ENCODE results near the gene ZACN. TPM values are rescaled to one million over a fixed set of nuclear protein-coding genes. Genes with fewer than 3 reads are reported as not detected.
"Not testable (repeated sequence)": the region's sequence is repeated elsewhere in the genome, so short reads cannot be mapped to it uniquely, and the experiment has no call there.

Gene ZACN
- total and polyA plus RNA-seq, 9 donors = 0.04 to 18.9 (median 15.0) TPM

GRCh38 chr17:76040376-76040775 lies 38.6 kb upstream of the ZACN start:
- no peaks in the 10 kb centered on the region for H3K9me3 ChIP-seq (replicated peaks; ENCODE audit: control insufficient read depth, low read depth, low read length)
- peaks cover 4% of the 10 kb centered on the region for H3K4me1 ChIP-seq (ENCODE audit: control insufficient read depth, insufficient read depth, low read length)
- WGBS (ENCODE audit: insufficient coverage) = 60% methylated on average over 2 of the region's 6 CpGs
- no peak for DNase-seq
- H3K27me3 ChIP-seq (ENCODE audit: control insufficient read depth, insufficient read depth, low read length) = no peaks in the 10 kb centered on the region
- no peak overlapping the region for H3K4me3 ChIP-seq (ENCODE audit: low read length)
- H3K27ac ChIP-seq (ENCODE audit: low read length) = no peak overlapping the region
- H3K36me3 ChIP-seq (ENCODE audit: control insufficient read depth, insufficient read depth, low read length) = peaks cover 75% of the 10 kb centered on the region

GRCh38 chr17:76042868-76043267 lies 36.1 kb upstream of the ZACN start:
- peaks cover 92% of the 10 kb centered on the region for H3K36me3 ChIP-seq (ENCODE audit: control insufficient read depth, insufficient read depth, low read length)
- not testable (repeated sequence) for H3K27me3 ChIP-seq (ENCODE audit: control insufficient read depth, insufficient read depth, low read length); H3K4me3 ChIP-seq (ENCODE audit: low read length); H3K9me3 ChIP-seq (replicated peaks; ENCODE audit: control insufficient read depth, low read depth, low read length); DNase-seq; H3K4me1 ChIP-seq (ENCODE audit: control insufficient read depth, insufficient read depth, low read length); H3K27ac ChIP-seq (ENCODE audit: low read length)
- WGBS (ENCODE audit: insufficient coverage) = 100% methylated on average over 2 of the region's 3 CpGs

GRCh38 chr17:76044475-76045007 lies 34.4 kb upstream of the ZACN start:
- not testable (repeated sequence) for H3K9me3 ChIP-seq (replicated peaks; ENCODE audit: control insufficient read depth, low read depth, low read length); DNase-seq; H3K4me1 ChIP-seq (ENCODE audit: control insufficient read depth, insufficient read depth, low read length); H3K27me3 ChIP-seq (ENCODE audit: control insufficient read depth, insufficient read depth, low read length); H3K4me3 ChIP-seq (ENCODE audit: low read length); H3K27ac ChIP-seq (ENCODE audit: low read length)
- H3K36me3 ChIP-seq (ENCODE audit: control insufficient read depth, insufficient read depth, low read length) = peaks cover 91% of the 10 kb centered on the region
- WGBS (ENCODE audit: insufficient coverage) = 100% methylated on average over 1 of the region's 11 CpGs

- H3K4me3 ChIP-seq (ENCODE audit: low read length) = no peak overlapping the region
- H3K27ac ChIP-seq (ENCODE audit: low read length) = no peak overlapping the region
- WGBS (ENCODE audit: insufficient coverage) = 84% methylated on average over 8 of the region's 8 CpGs
- peaks cover 88% of the 10 kb centered on the region for H3K36me3 ChIP-seq (ENCODE audit: control insufficient read depth, insufficient read depth, low read length)
- no peaks in the 10 kb centered on the region for H3K4me1 ChIP-seq (ENCODE audit: control insufficient read depth, insufficient read depth, low read length)
- DNase-seq = no peak
- no peaks in the 10 kb centered on the region for H3K27me3 ChIP-seq (ENCODE audit: control insufficient read depth, insufficient read depth, low read length)
- no peaks in the 10 kb centered on the region for H3K9me3 ChIP-seq (replicated peaks; ENCODE audit: control insufficient read depth, low read depth, low read length)
These were observed 32.9 kb upstream of the ZACN start for GRCh38 chr17:76046064-76046463.

- H3K4me3 ChIP-seq (ENCODE audit: low read length) = no peak overlapping the region
- DNase-seq = no peak
- no peaks in the 10 kb centered on the region for H3K4me1 ChIP-seq (ENCODE audit: control insufficient read depth, insufficient read depth, low read length)
- no peaks in the 10 kb centered on the region for H3K27me3 ChIP-seq (ENCODE audit: control insufficient read depth, insufficient read depth, low read length)
- WGBS (ENCODE audit: insufficient coverage) = 80% methylated on average over 7 of the region's 9 CpGs
- no peaks in the 10 kb centered on the region for H3K9me3 ChIP-seq (replicated peaks; ENCODE audit: control insufficient read depth, low read depth, low read length)
- H3K27ac ChIP-seq (ENCODE audit: low read length) = no peak overlapping the region
- H3K36me3 ChIP-seq (ENCODE audit: control insufficient read depth, insufficient read depth, low read length) = peaks cover 81% of the 10 kb centered on the region
These were observed 30.9 kb upstream of the ZACN start for GRCh38 chr17:76048025-76048605.

GRCh38 chr17:76048711-76049110 lies 30.3 kb upstream of the ZACN start:
- Histone ChIP-seq H3K36me3 (ENCODE audit: control insufficient read depth, insufficient read depth, low read length) (peaks cover 79% of the 10 kb centered on the region), H3K27ac (ENCODE audit: low read length) (no peak overlapping the region), H3K4me3 (ENCODE audit: low read length) (no peak overlapping the region), H3K4me1 (ENCODE audit: control insufficient read depth, insufficient read depth, low read length) (no peaks in the 10 kb centered on the region), H3K27me3 (ENCODE audit: control insufficient read depth, insufficient read depth, low read length) (no peaks in the 10 kb centered on the region), H3K9me3 (replicated peaks; ENCODE audit: control insufficient read depth, low read depth, low read length) (no peaks in the 10 kb centered on the region)
- no peak for DNase-seq
- 74% methylated on average over 4 of the region's 9 CpGs for WGBS (ENCODE audit: insufficient coverage)

GRCh38 chr17:76049239-76049638 lies 29.7 kb upstream of the ZACN start:
- Histone ChIP-seq H3K9me3 (replicated peaks; ENCODE audit: control insufficient read depth, low read depth, low read length) (no peaks in the 10 kb centered on the region), H3K36me3 (ENCODE audit: control insufficient read depth, insufficient read depth, low read length) (peaks cover 79% of the 10 kb centered on the region), H3K4me3 (ENCODE audit: low read length) (no peak overlapping the region), H3K27me3 (ENCODE audit: control insufficient read depth, insufficient read depth, low read length) (no peaks in the 10 kb centered on the region), H3K4me1 (ENCODE audit: control insufficient read depth, insufficient read depth, low read length) (no peaks in the 10 kb centered on the region), H3K27ac (ENCODE audit: low read length) (no peak overlapping the region)
- 75% methylated on average over 2 of the region's 3 CpGs for WGBS (ENCODE audit: insufficient coverage)
- DNase-seq = no peak

- H3K36me3 ChIP-seq (ENCODE audit: control insufficient read depth, insufficient read depth, low read length) = peaks cover 73% of the 10 kb centered on the region
- no peak for DNase-seq
- H3K4me3 ChIP-seq (ENCODE audit: low read length) = no peak overlapping the region
- H3K4me1 ChIP-seq (ENCODE audit: control insufficient read depth, insufficient read depth, low read length) = no peaks in the 10 kb centered on the region
- H3K27ac ChIP-seq (ENCODE audit: low read length) = no peak overlapping the region
- no peaks in the 10 kb centered on the region for H3K27me3 ChIP-seq (ENCODE audit: control insufficient read depth, insufficient read depth, low read length)
- no peaks in the 10 kb centered on the region for H3K9me3 ChIP-seq (replicated peaks; ENCODE audit: control insufficient read depth, low read depth, low read length)
- 93% methylated on average over 14 of the region's 15 CpGs for WGBS (ENCODE audit: insufficient coverage)
These were observed 29.0 kb upstream of the ZACN start for GRCh38 chr17:76049836-76050537.

- DNase-seq = no peak
- H3K9me3 ChIP-seq (replicated peaks; ENCODE audit: control insufficient read depth, low read depth, low read length) = no peaks in the 10 kb centered on the region
- H3K27ac ChIP-seq (ENCODE audit: low read length) = no peak overlapping the region
- 93% methylated on average over 2 of the region's 11 CpGs for WGBS (ENCODE audit: insufficient coverage)
- peaks cover 69% of the 10 kb centered on the region for H3K36me3 ChIP-seq (ENCODE audit: control insufficient read depth, insufficient read depth, low read length)
- H3K27me3 ChIP-seq (ENCODE audit: control insufficient read depth, insufficient read depth, low read length) = no peaks in the 10 kb centered on the region
- H3K4me1 ChIP-seq (ENCODE audit: control insufficient read depth, insufficient read depth, low read length) = no peaks in the 10 kb centered on the region
- H3K4me3 ChIP-seq (ENCODE audit: low read length) = no peak overlapping the region
These were observed 28.2 kb upstream of the ZACN start for GRCh38 chr17:76050538-76051467.

GRCh38 chr17:76051561-76051960 lies 27.4 kb upstream of the ZACN start:
- no peak for DNase-seq
- H3K4me3 ChIP-seq (ENCODE audit: low read length) = no peak overlapping the region
- no peaks in the 10 kb centered on the region for H3K9me3 ChIP-seq (replicated peaks; ENCODE audit: control insufficient read depth, low read depth, low read length)
- no peak overlapping the region for H3K27ac ChIP-seq (ENCODE audit: low read length)
- no peaks in the 10 kb centered on the region for H3K27me3 ChIP-seq (ENCODE audit: control insufficient read depth, insufficient read depth, low read length)
- WGBS (ENCODE audit: insufficient coverage) = 88% methylated on average over 2 of the region's 6 CpGs
- H3K4me1 ChIP-seq (ENCODE audit: control insufficient read depth, insufficient read depth, low read length) = no peaks in the 10 kb centered on the region
- H3K36me3 ChIP-seq (ENCODE audit: control insufficient read depth, insufficient read depth, low read length) = peaks cover 69% of the 10 kb centered on the region

Measured in muscle of leg (tissue), 11 donors.